ENCODE data around the gene USP21.

- TF ChIP-seq ISX (CRISPR knock-in tag; conservative IDR thresholded peaks at IDR 0.05), result no peak; the same call in 1 of the 2 replicates
- TF ChIP-seq WIZ (CRISPR knock-in tag; IDR thresholded peaks at IDR 0.05), result no peak
- TF ChIP-seq EEA1 (CRISPR knock-in tag; IDR thresholded peaks at IDR 0.05; ENCODE audit: borderline replicate concordance), result no peak
- no peak for TF ChIP-seq NFRKB (IDR thresholded peaks at IDR 0.05)
- TF ChIP-seq SMAD3 (CRISPR knock-in tag; IDR thresholded peaks at IDR 0.05), result no peak
- no peak for TF ChIP-seq ZBTB33 (CRISPR knock-in tag; IDR thresholded peaks at IDR 0.05)
- no peak for TF ChIP-seq ZKSCAN5 (CRISPR knock-in tag; IDR thresholded peaks at IDR 0.05)
Measured at GRCh38 chr1:161165742-161166668, 6.7 kb downstream of the USP21 start, which contains the start of gene PPOX.
